PC-3 (cell line): ENCODE results near the gene HBEGF. TPM values are rescaled to one million over a fixed set of nuclear protein-coding genes. Genes with fewer than 3 reads are reported as not detected.

Source experiments
- ATAC-seq: fragments of 200-7000 bp; cut with Tn5 transposase; 2 replicates; pipeline ENCODE4 v1.9.1; 2020; ENCODE audit warnings: mild to moderate bottlenecking, moderate library complexity
- BruUV-seq: library from RNA; stranded (reverse); fragments of 400-500 nt; replicated peaks from 2 replicates; lab custom pipeline; 2021; lab: Mats Ljungman, UMichigan
- CTCF ChIA-PET: fragments of 300-600 bp; sonication (Branson Sonifier 250); formaldehyde crosslinking; loops from one replicate; lab custom pipeline; 2022; ENCODE audit warnings: antibody characterized with exemption; lab: Charles Lee
- POLR2A ChIA-PET: fragments of 300-600 bp; sonication (Branson Sonifier 250); formaldehyde crosslinking; loops from one replicate; lab custom pipeline; 2022; ENCODE audit warnings: antibody characterized with exemption; ENCODE audit not compliant: unreplicated experiment; lab: Charles Lee
- DNase-seq: peaks from one replicate; pipeline ENCODE4 v3.0.0-alpha.2; 2015
- H2AFZ ChIP-seq: fragments of 300-600 bp; sonication (generic); 2 replicates; pipeline ENCODE4 v1.6.0; 2016; ENCODE audit warnings: antibody characterized with exemption, low read length
- H3F3A ChIP-seq: fragments of 300-600 bp; sonication (generic); one replicate; pipeline ENCODE4 v1.6.0; 2017; ENCODE audit warnings: antibody characterized with exemption, low read length, control low read depth, mild to moderate bottlenecking; ENCODE audit not compliant: unreplicated experiment
- H3K27ac ChIP-seq: fragments of 300-600 bp; sonication (generic); 2 replicates; pipeline ENCODE4 v1.5.1; 2016; ENCODE audit warnings: mild to moderate bottlenecking, low read length
- H3K27me3 ChIP-seq: fragments of 300-600 bp; sonication (generic); 2 replicates; pipeline ENCODE4 v1.6.1; 2016; ENCODE audit warnings: low read length, mixed read lengths
- H3K36me3 ChIP-seq: fragments of 300-600 bp; sonication (generic); 2 replicates; pipeline ENCODE4 v1.6.1; 2016; ENCODE audit warnings: low read depth, mixed run types, low read length, mixed read lengths
- H3K4me1 ChIP-seq: fragments of 300-600 bp; sonication (generic); 2 replicates; pipeline ENCODE4 v1.5.1; 2016; ENCODE audit warnings: low read length; ENCODE audit not compliant: insufficient read depth
- H3K4me2 ChIP-seq: fragments of 300-600 bp; sonication (generic); 2 replicates; pipeline ENCODE4 v1.6.0; 2016; ENCODE audit warnings: low read length
- H3K4me3 ChIP-seq: fragments of 300-600 bp; sonication (generic); 2 replicates; pipeline ENCODE4 v1.5.1; 2016; ENCODE audit warnings: mild to moderate bottlenecking, low read length, mixed read lengths
- H3K79me2 ChIP-seq: fragments of 300-600 bp; sonication (generic); 2 replicates; pipeline ENCODE4 v1.6.1; 2017; ENCODE audit warnings: low read length, mixed read lengths
- H3K9ac ChIP-seq: fragments of 300-600 bp; sonication (generic); 2 replicates; pipeline ENCODE4 v1.6.0; 2016; ENCODE audit warnings: mild to moderate bottlenecking, low read length
- H3K9me2 ChIP-seq: fragments of 300-600 bp; sonication (generic); replicated peaks from 2 replicates; pipeline ENCODE4 v1.6.1; 2016; ENCODE audit warnings: mixed run types, low read length, mixed read lengths
- H3K9me3 ChIP-seq: fragments of 300-600 bp; sonication (generic); 2 replicates; pipeline ENCODE4 v1.6.1; 2016; ENCODE audit warnings: low read length, mixed read lengths
- H4K20me1 ChIP-seq: fragments of 300-600 bp; sonication (generic); 2 replicates; pipeline ENCODE4 v1.6.1; 2016; ENCODE audit warnings: low read length, mixed read lengths
- CTCF ChIP-seq: fragments of 300-600 bp; sonication (generic); conservative IDR thresholded peaks from 2 replicates; pipeline ENCODE4 v1.5.1; 2017; ENCODE audit warnings: antibody characterized with exemption, low read depth, mild to moderate bottlenecking, low read length
- EZH2 ChIP-seq: fragments of 300-600 bp; sonication (generic); IDR thresholded peaks from one replicate; pipeline ENCODE4 v1.6.1; 2017; ENCODE audit warnings: antibody characterized with exemption, mild to moderate bottlenecking, low read length; ENCODE audit not compliant: unreplicated experiment
- EZH2phosphoT487 ChIP-seq: fragments of 300-600 bp; sonication (generic); IDR thresholded peaks from 2 replicates; pipeline ENCODE4 v1.6.1; 2018; ENCODE audit warnings: mild to moderate bottlenecking, antibody characterized with exemption, low read length, borderline replicate concordance
- intact Hi-C: fragments of 100-400 bp; cut with micrococcal nuclease; formaldehyde crosslinking; loops from 2 replicates; pipeline ENCODE4 v1.9.0; 2023
- total RNA-seq: library from RNA; depleted of rRNA; stranded (reverse); fragments of >200 nt; gene quantifications from 2 replicates; pipeline ENCODE4 v1.2.3, GENCODE V29; 2014

Gene HBEGF
- total RNA-seq, 1 experiment from 2014 or later, result 82.6 TPM

DNA sequence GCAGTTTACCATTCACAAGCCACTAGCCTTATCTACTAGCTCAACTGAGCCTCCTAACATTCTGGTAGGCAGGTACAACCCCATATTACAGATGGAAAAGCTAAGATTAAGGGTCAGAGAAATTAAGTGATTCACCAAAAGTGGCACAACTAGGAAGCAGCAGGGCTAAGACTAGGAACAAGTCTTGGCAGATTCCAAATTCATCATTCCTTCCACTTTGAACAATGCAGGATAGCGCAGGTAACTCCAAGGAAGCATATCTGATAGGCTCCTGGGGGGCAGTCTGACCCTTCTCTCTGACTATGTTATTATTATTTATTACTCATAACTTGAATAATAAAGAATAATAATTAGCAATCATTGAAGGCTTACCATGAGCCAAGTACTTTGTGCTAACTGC lies 8.5 kb downstream of the HBEGF start:
- Histone ChIP-seq H3K9ac (no peak overlapping the region), H3F3A (peaks cover 6% of the 10 kb centered on the region), H2AFZ (no peak overlapping the region), H3K27me3 (no peaks in the 10 kb centered on the region), H4K20me1 (peaks cover 43% of the 10 kb centered on the region), H3K9me2 (no peaks in the 10 kb centered on the region), H3K27ac (no peak overlapping the region; the same call in 1 of the 2 replicates), H3K36me3 (peaks cover 79% of the 10 kb centered on the region), H3K4me1 (peaks cover 41% of the 10 kb centered on the region), H3K79me2 (peaks cover 51% of the 10 kb centered on the region), H3K4me2 (peak overlapping the region; percentile 35; the same call in 1 of the 2 replicates), H3K9me3 (no peaks in the 10 kb centered on the region), H3K4me3 (no peak overlapping the region)
- BruUV-seq, result no TSS peak
- POLR2A ChIA-PET, result interaction anchor here (1.0 kb wide), 1 partner anchor 9 kb away, joined by 3 read pairs; the partner anchor contains the start of gene HBEGF
- intact Hi-C loops, result no loop called here
- TF ChIP-seq EZH2, result no peak
- no peak for TF ChIP-seq CTCF
- TF ChIP-seq EZH2phosphoT487, result no peak
- CTCF ChIA-PET, result interaction anchor here (1.5 kb wide), 1 partner anchor 94 kb away, joined by 3 read pairs; no protein-coding TSS in a partner anchor
- ATAC-seq (no peak), DNase-seq (no peak)

- no peak overlapping the region for H3K4me3 ChIP-seq
- no peaks in the 10 kb centered on the region for H3K27me3 ChIP-seq
- H3K9me2 ChIP-seq, result no peaks in the 10 kb centered on the region
- ATAC-seq (no peak), DNase-seq (no peak)
- peaks cover 36% of the 10 kb centered on the region for H3K79me2 ChIP-seq
- intact Hi-C loops, result no loop called here
- peaks cover 29% of the 10 kb centered on the region for H3K4me1 ChIP-seq
- TF ChIP-seq EZH2 (no peak), EZH2phosphoT487 (no peak), CTCF (no peak)
- peaks cover 6% of the 10 kb centered on the region for H3F3A ChIP-seq
- ChIA-PET POLR2A (interaction anchor here (1.3 kb wide), 1 partner anchor 9 kb away, joined by 3 read pairs; no protein-coding TSS in a partner anchor), CTCF (interaction anchor here (0.6 kb wide), 1 partner anchor 9 kb away, joined by 9 read pairs; no protein-coding TSS in a partner anchor)
- BruUV-seq, result no TSS peak
- peaks cover 30% of the 10 kb centered on the region for H4K20me1 ChIP-seq
- H3K36me3 ChIP-seq, result peaks cover 69% of the 10 kb centered on the region
- H3K4me2 ChIP-seq, result no peak overlapping the region
- no peak overlapping the region for H2AFZ ChIP-seq
- H3K9me3 ChIP-seq, result no peaks in the 10 kb centered on the region
- no peak overlapping the region for H3K27ac ChIP-seq
- no peak overlapping the region for H3K9ac ChIP-seq
Observed at GRCh38 chr5:140336388-140336787, 10.0 kb downstream of the HBEGF start.

- no peak for TF ChIP-seq EZH2phosphoT487
- no peak for TF ChIP-seq EZH2
- no peak for TF ChIP-seq CTCF
- Histone ChIP-seq H3K4me2 (no peak overlapping the region), H3K4me3 (no peak overlapping the region), H3K36me3 (peaks cover 36% of the 10 kb centered on the region), H3K9ac (no peak overlapping the region), H3K4me1 (peaks cover 9% of the 10 kb centered on the region), H3K9me2 (no peaks in the 10 kb centered on the region), H3K27ac (no peak overlapping the region), H3F3A (no peaks in the 10 kb centered on the region), H3K79me2 (peaks cover 5% of the 10 kb centered on the region; the same call in 1 of the 2 replicates), H3K27me3 (no peaks in the 10 kb centered on the region), H2AFZ (no peak overlapping the region), H4K20me1 (peaks cover 8% of the 10 kb centered on the region), H3K9me3 (no peaks in the 10 kb centered on the region)
- no TSS peak for BruUV-seq
- intact Hi-C loops, result no loop called here
- POLR2A ChIA-PET, result interaction anchor here (0.6 kb wide), 1 partner anchor 19 kb away, joined by 4 read pairs; no protein-coding TSS in a partner anchor
- no peak for DNase-seq
- CTCF ChIA-PET, result no interaction called here
- no peak for ATAC-seq
Observed at GRCh38 chr5:140331638-140332037, 14.8 kb downstream of the HBEGF start.
